C4-2B (cell line): Measurements from ENCODE around the gene PDE4B.

Source experiments
- H3K27ac ChIP-seq: fragments of 450-650 bp; 2 replicates; pipeline ENCODE4 v1.5.1; 2017
- ZFX ChIP-seq: fragments of 450-650 bp; IDR thresholded peaks from 2 replicates; pipeline ENCODE4 v1.6.1; 2017
- TF ChIP-seq, protein P1 (sequence below): fragments of 450-650 bp; conservative IDR thresholded peaks from 2 replicates; pipeline ENCODE4 v1.5.1; 2017; ENCODE audit warnings: mild to moderate bottlenecking

PDE4B gene

DNA sequence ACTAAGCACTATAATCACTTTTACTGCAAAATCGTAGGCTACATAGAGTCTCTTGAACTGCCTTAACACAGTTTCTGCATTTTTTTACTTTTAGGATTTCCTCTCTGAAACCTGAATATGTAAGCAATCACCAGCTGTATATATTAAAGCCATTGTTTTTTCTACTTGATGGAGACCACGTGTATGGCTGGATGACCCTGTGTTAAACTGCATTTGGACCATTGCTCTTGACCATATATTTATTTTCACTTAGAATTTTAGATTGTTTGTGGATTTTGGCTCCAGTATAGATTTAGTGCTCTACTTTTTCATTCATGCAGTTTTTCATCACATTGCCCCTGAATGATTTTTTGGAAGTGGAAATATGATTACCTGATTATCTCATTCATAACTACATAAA, 420.8 kb downstream of the PDE4B start:
- no peak overlapping the region for H3K27ac ChIP-seq
- TF ChIP-seq, protein P1, sequence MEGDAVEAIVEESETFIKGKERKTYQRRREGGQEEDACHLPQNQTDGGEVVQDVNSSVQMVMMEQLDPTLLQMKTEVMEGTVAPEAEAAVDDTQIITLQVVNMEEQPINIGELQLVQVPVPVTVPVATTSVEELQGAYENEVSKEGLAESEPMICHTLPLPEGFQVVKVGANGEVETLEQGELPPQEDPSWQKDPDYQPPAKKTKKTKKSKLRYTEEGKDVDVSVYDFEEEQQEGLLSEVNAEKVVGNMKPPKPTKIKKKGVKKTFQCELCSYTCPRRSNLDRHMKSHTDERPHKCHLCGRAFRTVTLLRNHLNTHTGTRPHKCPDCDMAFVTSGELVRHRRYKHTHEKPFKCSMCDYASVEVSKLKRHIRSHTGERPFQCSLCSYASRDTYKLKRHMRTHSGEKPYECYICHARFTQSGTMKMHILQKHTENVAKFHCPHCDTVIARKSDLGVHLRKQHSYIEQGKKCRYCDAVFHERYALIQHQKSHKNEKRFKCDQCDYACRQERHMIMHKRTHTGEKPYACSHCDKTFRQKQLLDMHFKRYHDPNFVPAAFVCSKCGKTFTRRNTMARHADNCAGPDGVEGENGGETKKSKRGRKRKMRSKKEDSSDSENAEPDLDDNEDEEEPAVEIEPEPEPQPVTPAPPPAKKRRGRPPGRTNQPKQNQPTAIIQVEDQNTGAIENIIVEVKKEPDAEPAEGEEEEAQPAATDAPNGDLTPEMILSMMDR: no peak
- no peak for TF ChIP-seq ZFX

DNA sequence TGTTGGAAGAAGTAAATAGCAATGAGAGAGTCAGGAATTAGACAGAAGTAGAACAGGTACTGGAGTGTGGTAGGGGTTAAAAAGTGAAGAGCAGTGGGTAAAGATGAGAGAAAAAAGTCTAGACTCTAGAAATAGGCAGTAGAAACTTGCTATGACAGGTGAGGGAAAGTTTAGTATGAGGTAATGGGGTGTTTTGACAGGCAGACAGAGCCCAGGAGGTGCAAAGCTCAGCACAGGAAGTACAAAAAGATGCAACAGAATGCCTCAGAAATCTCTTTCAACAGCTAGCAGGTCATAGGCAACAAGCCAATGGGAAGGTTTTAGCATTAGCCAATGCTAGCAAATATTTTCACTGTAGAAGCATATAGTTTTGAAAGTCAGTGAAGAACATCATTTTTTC, 422.2 kb downstream of the PDE4B start:
- TF ChIP-seq, protein P1: no peak
- TF ChIP-seq ZFX: no peak

DNA sequence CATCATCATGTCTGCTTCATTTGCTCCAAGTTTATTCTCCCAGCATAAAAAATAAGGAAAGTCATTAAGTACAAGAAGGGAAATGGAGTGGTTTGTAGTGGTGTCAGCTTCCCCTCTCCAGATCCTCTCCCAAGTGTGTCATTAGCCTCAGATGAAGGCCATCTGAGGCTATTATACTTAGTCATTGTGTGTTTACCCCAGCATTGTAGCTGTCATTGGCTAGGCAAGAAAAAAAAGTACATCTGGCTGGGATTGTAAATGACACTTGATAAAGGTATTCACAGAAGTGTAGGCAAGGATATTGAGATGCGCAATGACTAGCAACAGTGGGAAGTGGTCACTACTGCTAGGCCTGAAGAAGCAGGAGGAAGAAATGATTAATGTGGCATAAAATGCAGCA, 424.3 kb downstream of the PDE4B start:
- TF ChIP-seq, protein P1: no peak
- H3K27ac ChIP-seq: no peak overlapping the region

More for the DNA sequence above, 422.2 kb downstream of the PDE4B start:
- H3K27ac ChIP-seq: no peak overlapping the region

GRCh38 chr1:66217561-66217960, 424.9 kb downstream of the PDE4B start:
- TF ChIP-seq ZFX: no peak
- TF ChIP-seq, protein P1: no peak
- no peak overlapping the region for H3K27ac ChIP-seq

GRCh38 chr1:66220477-66220876, 427.8 kb downstream of the PDE4B start:
- TF ChIP-seq ZFX: no peak
- H3K27ac ChIP-seq: no peak overlapping the region

DNA sequence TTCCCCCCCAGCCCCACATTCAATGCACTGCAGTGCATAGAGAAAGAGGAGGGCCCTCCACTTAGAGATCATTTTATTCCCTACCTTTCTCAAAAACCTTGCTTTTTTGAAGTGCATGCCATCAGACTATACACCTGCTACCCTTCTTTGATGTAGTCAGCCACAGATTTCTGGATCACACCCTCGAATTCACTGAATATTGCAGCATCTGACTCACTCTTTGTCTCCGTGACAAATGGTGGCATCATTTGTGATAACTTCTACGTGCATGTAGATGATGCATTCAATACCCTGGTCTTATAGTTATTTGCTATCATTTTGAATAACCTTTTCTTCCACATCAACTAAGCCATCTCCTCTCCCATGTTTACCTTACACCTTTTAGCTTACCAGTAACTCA, 431.0 kb downstream of the PDE4B start:
- H3K27ac ChIP-seq: no peak overlapping the region

GRCh38 chr1:66226985-66227384, 434.3 kb downstream of the PDE4B start:
- H3K27ac ChIP-seq: no peak overlapping the region
- TF ChIP-seq, protein P1: no peak
- TF ChIP-seq ZFX: no peak

More for the DNA sequence above, 431.0 kb downstream of the PDE4B start:
- TF ChIP-seq ZFX: no peak
- TF ChIP-seq, protein P1: no peak

GRCh38 chr1:66227966-66228365, 435.3 kb downstream of the PDE4B start:
- TF ChIP-seq ZFX: no peak
- TF ChIP-seq, protein P1: no peak

More at GRCh38 chr1:66227966-66228365, 435.3 kb downstream of the PDE4B start:
- H3K27ac ChIP-seq: no peak overlapping the region
